Measurements from ENCODE around the gene PRKCA. TPM values are rescaled to one million over a fixed set of nuclear protein-coding genes. Genes with fewer than 3 reads are reported as not detected.

PRKCA gene
- total and polyA plus RNA-seq, 10 of the 15 experiments (the other 5 are each of a cell fraction or from before 2014, with no cell fraction given) = 0.11 to 14.6 (median 0.72) TPM

DNA sequence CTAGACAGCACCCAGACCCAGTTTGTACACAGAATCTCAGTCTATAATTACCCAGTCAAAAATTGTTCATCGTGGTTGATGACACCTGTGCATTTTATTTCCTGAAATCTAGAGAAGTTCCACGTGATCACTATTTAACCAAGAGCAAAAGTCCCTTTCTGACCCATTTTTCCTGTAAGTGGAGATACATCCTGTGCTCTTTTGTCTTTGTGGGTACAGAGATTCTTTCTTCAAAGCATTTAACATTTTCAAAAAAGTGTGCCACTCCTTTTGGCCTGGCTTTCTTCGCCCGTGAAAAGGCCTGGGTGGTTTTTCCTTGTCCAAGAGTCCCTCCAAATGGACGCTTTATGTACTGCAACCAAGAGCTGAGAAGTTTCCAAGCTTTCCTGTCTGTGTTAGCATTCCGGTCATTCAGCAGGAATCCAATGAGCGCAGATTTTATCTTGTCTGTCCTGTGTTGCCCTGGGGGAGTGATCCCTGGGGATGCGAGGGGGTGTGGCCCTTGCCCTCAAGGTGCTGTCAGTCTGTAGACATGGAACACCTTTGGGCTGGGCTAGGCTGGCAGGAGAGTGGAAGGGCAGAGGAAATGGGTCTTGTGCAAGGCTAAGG is 371.4 kb downstream of the PRKCA start (continued):
- TF ChIP-seq NR2F1 (conservative IDR thresholded peaks at IDR 0.05) (no peak), EED (IDR thresholded peaks at IDR 0.05; ENCODE audit: low read depth) (no peak), BACH1 (IDR thresholded peaks at IDR 0.05; ENCODE audit: borderline replicate concordance) (no peak), PAX5 (IDR thresholded peaks at IDR 0.05; ENCODE audit: borderline replicate concordance, low read depth, low read length) (no peak), BHLHE40 (IDR thresholded peaks at IDR 0.05; ENCODE audit: borderline replicate concordance in 1 of 2, low read depth in 2 of 2, low read length in 1 of 2) (peak; percentile 37; a peak in 3 of 4 replicates), SMC3 (IDR thresholded peaks at IDR 0.05; ENCODE audit: borderline replicate concordance, low read length) (peak; percentile 54; the same call in 1 of the 2 replicates), POLR2A (IDR thresholded peaks at IDR 0.05; ENCODE audit: low read depth, low read length) (no peak), NBN (IDR thresholded peaks at IDR 0.05) (0 out of 2 replicates have a peak, but pooled peaks have one; percentile 38), STAT1 (conservative IDR thresholded peaks at IDR 0.05) (no peak), HCFC1 (IDR thresholded peaks at IDR 0.05; ENCODE audit: low read length) (no peak)
- TF ChIP-seq, protein P1, sequence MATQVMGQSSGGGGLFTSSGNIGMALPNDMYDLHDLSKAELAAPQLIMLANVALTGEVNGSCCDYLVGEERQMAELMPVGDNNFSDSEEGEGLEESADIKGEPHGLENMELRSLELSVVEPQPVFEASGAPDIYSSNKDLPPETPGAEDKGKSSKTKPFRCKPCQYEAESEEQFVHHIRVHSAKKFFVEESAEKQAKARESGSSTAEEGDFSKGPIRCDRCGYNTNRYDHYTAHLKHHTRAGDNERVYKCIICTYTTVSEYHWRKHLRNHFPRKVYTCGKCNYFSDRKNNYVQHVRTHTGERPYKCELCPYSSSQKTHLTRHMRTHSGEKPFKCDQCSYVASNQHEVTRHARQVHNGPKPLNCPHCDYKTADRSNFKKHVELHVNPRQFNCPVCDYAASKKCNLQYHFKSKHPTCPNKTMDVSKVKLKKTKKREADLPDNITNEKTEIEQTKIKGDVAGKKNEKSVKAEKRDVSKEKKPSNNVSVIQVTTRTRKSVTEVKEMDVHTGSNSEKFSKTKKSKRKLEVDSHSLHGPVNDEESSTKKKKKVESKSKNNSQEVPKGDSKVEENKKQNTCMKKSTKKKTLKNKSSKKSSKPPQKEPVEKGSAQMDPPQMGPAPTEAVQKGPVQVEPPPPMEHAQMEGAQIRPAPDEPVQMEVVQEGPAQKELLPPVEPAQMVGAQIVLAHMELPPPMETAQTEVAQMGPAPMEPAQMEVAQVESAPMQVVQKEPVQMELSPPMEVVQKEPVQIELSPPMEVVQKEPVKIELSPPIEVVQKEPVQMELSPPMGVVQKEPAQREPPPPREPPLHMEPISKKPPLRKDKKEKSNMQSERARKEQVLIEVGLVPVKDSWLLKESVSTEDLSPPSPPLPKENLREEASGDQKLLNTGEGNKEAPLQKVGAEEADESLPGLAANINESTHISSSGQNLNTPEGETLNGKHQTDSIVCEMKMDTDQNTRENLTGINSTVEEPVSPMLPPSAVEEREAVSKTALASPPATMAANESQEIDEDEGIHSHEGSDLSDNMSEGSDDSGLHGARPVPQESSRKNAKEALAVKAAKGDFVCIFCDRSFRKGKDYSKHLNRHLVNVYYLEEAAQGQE (IDR thresholded peaks at IDR 0.05; ENCODE audit: low read depth, low read length) = no peak
- TF ChIP-seq, protein P2, sequence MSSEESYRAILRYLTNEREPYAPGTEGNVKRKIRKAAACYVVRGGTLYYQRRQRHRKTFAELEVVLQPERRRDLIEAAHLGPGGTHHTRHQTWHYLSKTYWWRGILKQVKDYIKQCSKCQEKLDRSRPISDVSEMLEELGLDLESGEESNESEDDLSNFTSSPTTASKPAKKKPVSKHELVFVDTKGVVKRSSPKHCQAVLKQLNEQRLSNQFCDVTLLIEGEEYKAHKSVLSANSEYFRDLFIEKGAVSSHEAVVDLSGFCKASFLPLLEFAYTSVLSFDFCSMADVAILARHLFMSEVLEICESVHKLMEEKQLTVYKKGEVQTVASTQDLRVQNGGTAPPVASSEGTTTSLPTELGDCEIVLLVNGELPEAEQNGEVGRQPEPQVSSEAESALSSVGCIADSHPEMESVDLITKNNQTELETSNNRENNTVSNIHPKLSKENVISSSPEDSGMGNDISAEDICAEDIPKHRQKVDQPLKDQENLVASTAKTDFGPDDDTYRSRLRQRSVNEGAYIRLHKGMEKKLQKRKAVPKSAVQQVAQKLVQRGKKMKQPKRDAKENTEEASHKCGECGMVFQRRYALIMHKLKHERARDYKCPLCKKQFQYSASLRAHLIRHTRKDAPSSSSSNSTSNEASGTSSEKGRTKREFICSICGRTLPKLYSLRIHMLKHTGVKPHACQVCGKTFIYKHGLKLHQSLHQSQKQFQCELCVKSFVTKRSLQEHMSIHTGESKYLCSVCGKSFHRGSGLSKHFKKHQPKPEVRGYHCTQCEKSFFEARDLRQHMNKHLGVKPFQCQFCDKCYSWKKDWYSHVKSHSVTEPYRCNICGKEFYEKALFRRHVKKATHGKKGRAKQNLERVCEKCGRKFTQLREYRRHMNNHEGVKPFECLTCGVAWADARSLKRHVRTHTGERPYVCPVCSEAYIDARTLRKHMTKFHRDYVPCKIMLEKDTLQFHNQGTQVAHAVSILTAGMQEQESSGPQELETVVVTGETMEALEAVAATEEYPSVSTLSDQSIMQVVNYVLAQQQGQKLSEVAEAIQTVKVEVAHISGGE (CRISPR knock-in tag; IDR thresholded peaks at IDR 0.05) = no peak
- TF ChIP-seq, protein P3, sequence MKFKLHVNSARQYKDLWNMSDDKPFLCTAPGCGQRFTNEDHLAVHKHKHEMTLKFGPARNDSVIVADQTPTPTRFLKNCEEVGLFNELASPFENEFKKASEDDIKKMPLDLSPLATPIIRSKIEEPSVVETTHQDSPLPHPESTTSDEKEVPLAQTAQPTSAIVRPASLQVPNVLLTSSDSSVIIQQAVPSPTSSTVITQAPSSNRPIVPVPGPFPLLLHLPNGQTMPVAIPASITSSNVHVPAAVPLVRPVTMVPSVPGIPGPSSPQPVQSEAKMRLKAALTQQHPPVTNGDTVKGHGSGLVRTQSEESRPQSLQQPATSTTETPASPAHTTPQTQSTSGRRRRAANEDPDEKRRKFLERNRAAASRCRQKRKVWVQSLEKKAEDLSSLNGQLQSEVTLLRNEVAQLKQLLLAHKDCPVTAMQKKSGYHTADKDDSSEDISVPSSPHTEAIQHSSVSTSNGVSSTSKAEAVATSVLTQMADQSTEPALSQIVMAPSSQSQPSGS (IDR thresholded peaks at IDR 0.05; ENCODE audit: low read length) = no peak
- TF ChIP-seq, protein P4, sequence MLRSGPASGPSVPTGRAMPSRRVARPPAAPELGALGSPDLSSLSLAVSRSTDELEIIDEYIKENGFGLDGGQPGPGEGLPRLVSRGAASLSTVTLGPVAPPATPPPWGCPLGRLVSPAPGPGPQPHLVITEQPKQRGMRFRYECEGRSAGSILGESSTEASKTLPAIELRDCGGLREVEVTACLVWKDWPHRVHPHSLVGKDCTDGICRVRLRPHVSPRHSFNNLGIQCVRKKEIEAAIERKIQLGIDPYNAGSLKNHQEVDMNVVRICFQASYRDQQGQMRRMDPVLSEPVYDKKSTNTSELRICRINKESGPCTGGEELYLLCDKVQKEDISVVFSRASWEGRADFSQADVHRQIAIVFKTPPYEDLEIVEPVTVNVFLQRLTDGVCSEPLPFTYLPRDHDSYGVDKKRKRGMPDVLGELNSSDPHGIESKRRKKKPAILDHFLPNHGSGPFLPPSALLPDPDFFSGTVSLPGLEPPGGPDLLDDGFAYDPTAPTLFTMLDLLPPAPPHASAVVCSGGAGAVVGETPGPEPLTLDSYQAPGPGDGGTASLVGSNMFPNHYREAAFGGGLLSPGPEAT (IDR thresholded peaks at IDR 0.05; ENCODE audit: low read depth) = peak; percentile 40; the same call in 1 of the 2 replicates
- TF ChIP-seq, protein P5, sequence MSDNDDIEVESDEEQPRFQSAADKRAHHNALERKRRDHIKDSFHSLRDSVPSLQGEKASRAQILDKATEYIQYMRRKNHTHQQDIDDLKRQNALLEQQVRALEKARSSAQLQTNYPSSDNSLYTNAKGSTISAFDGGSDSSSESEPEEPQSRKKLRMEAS (IDR thresholded peaks at IDR 0.05; ENCODE audit: low read depth, low read length) = no peak
- TF ChIP-seq, protein P6, sequence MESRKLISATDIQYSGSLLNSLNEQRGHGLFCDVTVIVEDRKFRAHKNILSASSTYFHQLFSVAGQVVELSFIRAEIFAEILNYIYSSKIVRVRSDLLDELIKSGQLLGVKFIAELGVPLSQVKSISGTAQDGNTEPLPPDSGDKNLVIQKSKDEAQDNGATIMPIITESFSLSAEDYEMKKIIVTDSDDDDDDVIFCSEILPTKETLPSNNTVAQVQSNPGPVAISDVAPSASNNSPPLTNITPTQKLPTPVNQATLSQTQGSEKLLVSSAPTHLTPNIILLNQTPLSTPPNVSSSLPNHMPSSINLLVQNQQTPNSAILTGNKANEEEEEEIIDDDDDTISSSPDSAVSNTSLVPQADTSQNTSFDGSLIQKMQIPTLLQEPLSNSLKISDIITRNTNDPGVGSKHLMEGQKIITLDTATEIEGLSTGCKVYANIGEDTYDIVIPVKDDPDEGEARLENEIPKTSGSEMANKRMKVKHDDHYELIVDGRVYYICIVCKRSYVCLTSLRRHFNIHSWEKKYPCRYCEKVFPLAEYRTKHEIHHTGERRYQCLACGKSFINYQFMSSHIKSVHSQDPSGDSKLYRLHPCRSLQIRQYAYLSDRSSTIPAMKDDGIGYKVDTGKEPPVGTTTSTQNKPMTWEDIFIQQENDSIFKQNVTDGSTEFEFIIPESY (IDR thresholded peaks at IDR 0.05) = no peak

Data from GM12878 (cell line).